Epidermal melanocyte (primary cell): ENCODE measurements around the gene FAM234A.
"Not testable (repeated sequence)": the region's sequence is repeated elsewhere in the genome, so short reads cannot be mapped to it uniquely, and the experiment has no call there.

ENCODE experiments used
- DNase-seq: peaks from one replicate; pipeline ENCODE4 v3.0.0; 2011; ENCODE audit warnings: low spot score; ENCODE audit not compliant: insufficient read length

FAM234A gene

GRCh38 chr16:234468-235305 is at the start of gene FAM234A:
TSS of gene FAM234A (plus strand) at chr16:234821. CDS start at chr16:254414, 19,593 bp downstream.
- peak; percentile 87 for DNase-seq

- DNase-seq = no peak
These were observed 49.4 kb upstream of the FAM234A start for GRCh38 chr16:185213-185612.

- no peak for DNase-seq
These were observed 48.9 kb upstream of the FAM234A start for GRCh38 chr16:185691-186090.

GRCh38 chr16:187330-187729 is 47.3 kb upstream of the FAM234A start:
- no peak for DNase-seq

- no peak for DNase-seq
These were observed 45.9 kb upstream of the FAM234A start for GRCh38 chr16:188674-189073.

GRCh38 chr16:189604-190186 is 44.9 kb upstream of the FAM234A start:
- DNase-seq = no peak

- DNase-seq = no peak
These were observed 42.8 kb upstream of the FAM234A start for GRCh38 chr16:191831-192230.

- no peak for DNase-seq
These were observed 41.9 kb upstream of the FAM234A start for GRCh38 chr16:192686-193085.

- no peak for DNase-seq
These were observed 41.2 kb upstream of the FAM234A start for GRCh38 chr16:193441-193840.

GRCh38 chr16:194516-194915 is 40.1 kb upstream of the FAM234A start:
- DNase-seq = no peak

- DNase-seq = no peak
These were observed 34.2 kb upstream of the FAM234A start for GRCh38 chr16:200388-200787.

GRCh38 chr16:203246-203645 is 31.4 kb upstream of the FAM234A start:
- DNase-seq = no peak

GRCh38 chr16:204046-204445 is 30.6 kb upstream of the FAM234A start:
- DNase-seq = not testable (repeated sequence)

- not testable (repeated sequence) for DNase-seq
These were observed 25.3 kb upstream of the FAM234A start for GRCh38 chr16:209359-209758.

- DNase-seq = not testable (repeated sequence)
These were observed 22.9 kb upstream of the FAM234A start for GRCh38 chr16:211631-212180.

- DNase-seq = no peak
These were observed 21.6 kb upstream of the FAM234A start for GRCh38 chr16:212999-213398.

- no peak for DNase-seq
These were observed 14.6 kb upstream of the FAM234A start for GRCh38 chr16:220021-220420.

GRCh38 chr16:228151-228851 is 6.3 kb upstream of the FAM234A start:
- no peak for DNase-seq

GRCh38 chr16:228852-229730 is 5.5 kb upstream of the FAM234A start, which contains the start of gene LUC7L:
TSS of gene LUC7L (minus strand) at chr16:229449. CDS start at chr16:229339, 110 bp downstream.
- DNase-seq = peak; percentile 87

GRCh38 chr16:229731-230281 is 4.8 kb upstream of the FAM234A start:
- no peak for DNase-seq

- not testable (repeated sequence) for DNase-seq
These were observed 4.3 kb upstream of the FAM234A start for GRCh38 chr16:230351-230750.
